Measurements from ENCODE around the gene RIPK4.
"Not testable (repeated sequence)": the region's sequence is repeated elsewhere in the genome, so short reads cannot be mapped to it uniquely, and the experiment has no call there.

RIPK4 gene

GRCh38 chr21:41733951-41734689 is 32.7 kb downstream of the RIPK4 start:
- DNase-seq, result no peak

DNA sequence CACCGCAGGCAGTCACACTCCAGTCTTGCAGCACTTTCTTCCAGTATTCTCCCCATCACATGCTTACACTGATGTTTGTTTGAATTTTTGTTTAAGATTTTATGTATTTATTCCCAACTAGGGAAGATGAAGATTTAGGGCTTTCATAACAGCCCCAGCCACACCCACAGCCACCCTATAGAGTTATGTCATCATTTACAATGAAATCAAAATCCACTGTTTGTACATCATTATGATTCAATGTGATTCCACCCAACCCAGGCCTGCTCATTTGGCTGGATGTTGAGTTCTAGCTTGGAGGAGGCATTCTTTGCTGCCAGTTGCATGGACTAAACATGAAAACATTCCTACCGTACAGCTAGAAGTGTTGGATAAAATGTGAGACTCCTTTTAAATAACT is 35.8 kb downstream of the RIPK4 start:
- no peak for DNase-seq

DNA sequence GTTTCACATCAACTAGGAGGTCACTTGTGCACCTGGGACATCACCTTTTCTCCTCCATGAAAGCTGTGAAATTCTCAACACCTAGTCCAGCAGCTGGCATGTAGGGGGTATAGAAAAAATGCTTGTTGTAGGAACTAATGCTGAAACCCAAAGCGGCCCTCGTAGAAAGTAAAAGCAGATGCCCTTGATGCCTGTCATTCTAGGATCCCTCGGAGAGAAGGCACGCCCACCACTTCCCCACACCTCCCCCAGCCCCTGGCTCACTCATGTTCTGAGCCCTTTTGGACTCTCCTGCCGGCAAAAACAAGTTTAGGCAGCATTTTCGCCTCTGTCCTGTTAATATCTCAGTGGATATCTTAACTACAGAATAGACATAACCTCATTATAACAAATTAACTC is 36.5 kb downstream of the RIPK4 start:
- DNase-seq, result no peak

DNA sequence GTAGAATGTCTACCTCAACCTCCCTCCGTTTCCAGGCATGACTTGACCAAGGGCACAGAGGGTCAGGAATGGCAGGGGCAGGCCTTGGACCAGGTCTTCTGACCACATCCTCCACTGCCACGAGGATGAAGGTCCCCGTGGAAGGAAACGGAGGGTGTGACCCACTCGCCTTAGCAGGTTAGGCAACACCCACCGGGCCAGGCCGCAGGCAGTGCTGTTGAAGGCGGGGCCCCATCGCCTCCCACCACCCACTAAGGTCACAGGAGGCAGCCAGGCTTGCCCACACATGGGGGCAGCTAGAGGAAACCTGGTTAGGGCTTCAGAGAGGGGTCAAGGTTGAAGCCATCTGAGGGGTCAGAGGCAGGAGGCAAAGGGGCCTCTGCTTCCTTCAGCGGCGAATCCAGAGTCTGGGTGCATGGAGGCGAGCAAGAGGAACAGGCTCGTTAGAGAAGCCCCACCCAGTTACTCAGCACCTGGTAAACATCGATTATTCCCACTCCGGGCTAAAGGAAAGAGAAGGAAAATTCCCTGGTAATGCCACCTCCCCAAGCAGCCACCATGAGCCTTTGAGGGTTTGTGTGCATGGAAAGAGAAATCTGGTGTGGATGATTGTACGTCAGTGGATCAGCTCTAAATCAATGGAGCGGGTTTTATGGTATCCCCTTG is 37.0 kb downstream of the RIPK4 start:
- DNase-seq, result no peak

DNA sequence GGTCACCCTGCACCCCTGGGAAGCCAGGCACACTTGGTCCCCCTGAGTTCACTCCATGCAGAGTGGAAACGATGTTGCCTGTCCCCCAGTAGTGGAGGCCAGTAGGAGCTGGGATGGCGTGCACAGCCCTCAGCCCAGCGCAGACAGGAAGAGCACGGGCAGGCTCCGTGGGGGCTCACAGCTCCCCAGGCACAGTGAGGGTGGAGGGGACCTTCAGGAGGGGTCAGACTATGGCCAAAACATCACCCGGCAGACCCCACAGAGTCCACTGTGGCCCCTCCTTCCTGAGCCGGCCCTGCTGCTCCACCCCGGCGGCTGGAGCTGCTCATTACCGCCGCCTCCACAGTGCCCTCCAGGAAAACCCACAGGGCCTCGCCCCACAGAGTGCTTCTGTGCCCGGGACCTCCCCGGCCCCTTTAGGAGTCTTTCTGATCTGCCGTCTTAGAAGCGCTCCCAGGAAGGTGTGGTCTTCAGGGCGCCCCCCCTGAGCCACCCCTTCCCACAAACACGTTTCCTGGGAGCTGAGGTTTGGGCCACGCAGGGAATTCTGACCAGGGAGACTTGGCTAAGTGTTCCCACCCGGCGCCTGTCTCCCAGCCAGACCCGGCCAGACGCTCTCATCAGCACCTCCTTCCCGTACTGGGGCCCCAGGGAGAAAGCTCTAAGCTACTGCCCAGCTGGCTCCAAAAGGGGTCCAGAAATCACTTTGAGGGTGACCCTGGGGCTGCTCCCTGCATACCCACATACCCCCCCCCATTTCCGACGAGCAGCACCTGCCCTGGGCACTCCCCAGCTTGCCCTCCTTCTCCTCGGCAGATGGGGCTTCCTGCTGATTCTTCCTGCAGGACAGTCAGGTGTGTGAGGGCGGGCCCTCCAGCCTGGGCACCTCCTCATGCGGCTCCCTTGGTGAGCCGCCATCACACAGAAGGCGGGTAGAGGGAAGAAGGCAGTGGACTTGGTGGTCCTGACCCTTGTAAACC is 38.8 kb downstream of the RIPK4 start:
- no peak for DNase-seq

DNA sequence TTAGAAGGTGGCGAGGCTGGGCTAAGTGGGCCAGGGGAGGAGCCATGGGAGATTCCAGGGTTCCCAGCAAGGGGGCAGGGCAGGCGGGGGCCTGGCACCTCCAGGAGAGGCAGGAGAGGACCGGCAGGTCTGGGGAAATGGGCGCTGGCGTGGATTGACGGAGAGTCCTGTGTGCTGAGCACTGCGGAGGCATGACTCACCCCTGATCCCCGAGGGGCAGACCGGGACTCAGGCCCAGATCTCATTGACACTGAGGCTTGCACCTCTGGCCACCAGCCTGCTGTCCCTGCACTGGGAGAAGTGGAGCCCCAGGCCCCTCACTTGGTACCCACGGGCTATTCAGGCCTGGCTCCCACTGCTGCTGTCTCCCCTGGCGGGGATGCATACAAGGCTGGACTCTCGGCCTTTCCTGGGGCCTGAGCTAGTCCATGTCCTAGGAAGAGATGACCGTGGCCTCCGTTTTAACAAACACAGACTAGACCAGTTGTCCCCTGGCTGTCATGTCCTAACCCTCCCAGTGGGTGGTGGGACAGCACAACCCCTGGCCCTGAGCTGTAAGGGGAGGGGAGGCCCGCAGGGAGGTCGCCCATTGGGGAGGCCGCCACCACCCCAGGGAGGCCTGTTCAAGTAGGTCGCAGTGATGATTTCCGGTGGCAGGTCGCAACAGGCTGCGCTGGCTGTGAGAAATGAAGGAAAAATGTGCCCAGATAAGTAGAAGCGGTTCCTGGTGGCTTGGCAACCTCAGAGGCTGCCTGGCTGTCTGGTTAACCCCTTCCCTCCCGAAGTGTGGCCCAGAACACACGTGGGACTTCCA is 39.7 kb downstream of the RIPK4 start:
- no peak for DNase-seq

GRCh38 chr21:41726630-41726969 is 40.3 kb downstream of the RIPK4 start:
- no peak for DNase-seq

GRCh38 chr21:41726058-41726558 is 40.7 kb downstream of the RIPK4 start:
- DNase-seq, result no peak

- no peak for DNase-seq
Measured at GRCh38 chr21:41725421-41726031, 41.3 kb downstream of the RIPK4 start.

- DNase-seq, result not testable (repeated sequence)
Measured at GRCh38 chr21:41723835-41724234, 43.0 kb downstream of the RIPK4 start.

- no peak for DNase-seq
Measured at GRCh38 chr21:41722052-41723018, 44.5 kb downstream of the RIPK4 start.

DNA sequence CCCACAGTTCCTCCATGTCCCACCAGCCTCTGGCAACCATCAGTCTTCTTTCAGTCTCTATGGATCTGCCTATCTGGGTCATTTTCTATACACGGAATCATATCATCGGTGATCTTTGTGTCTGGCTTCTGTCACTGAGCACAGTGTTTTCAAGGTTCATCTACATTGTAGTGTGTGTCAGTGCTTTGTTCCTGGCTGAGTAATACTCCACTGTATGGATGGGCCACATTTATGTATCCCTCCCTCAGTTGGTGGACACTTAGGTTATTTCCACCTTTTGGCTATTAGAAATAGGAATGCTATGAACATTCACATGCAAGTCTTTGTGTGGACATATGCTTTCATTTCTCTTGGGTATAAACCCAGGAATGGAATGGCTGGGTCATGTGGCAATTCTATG is 46.6 kb downstream of the RIPK4 start:
- no peak for DNase-seq

GRCh38 chr21:41719691-41720090 is 47.2 kb downstream of the RIPK4 start:
- no peak for DNase-seq

DNA sequence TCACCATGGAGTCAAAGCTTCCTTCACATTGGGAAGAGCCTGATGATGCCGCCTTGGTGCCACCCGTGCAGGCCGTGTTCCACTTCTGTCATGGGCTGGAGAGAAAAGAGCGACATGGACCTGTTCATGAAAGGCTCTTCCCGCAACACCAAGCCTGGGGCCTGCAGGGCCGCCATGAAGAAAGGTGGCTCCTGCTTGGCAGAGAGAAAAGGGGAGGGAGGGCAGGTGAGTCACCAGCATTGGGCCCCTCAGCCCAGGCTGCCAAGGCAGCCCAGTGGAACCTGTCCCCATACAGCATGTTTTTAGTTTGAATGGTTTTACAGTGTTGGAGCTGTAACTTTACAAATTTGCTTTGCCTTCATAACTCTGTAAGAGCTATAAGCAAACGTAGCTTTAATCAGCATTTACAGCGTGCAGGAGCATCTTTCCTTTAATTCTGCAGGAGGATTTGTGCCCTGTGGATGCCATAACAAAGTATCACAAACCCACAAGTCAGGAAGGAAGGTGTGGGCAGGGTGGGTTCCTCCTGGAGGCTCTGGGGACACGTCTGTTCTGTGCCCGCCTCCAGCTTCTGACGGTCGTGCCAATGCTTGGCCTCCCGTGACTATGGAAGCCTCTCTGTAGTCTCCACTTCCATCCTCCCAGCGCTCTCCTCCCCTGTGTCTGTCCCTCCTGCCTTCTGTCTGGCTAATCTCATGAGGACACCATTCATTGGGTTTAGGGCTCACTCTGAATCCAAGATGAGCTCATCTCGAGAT is 49.1 kb downstream of the RIPK4 start:
- DNase-seq, result no peak

- DNase-seq, result no peak
Measured at GRCh38 chr21:41716751-41717150, 50.1 kb downstream of the RIPK4 start.

GRCh38 chr21:41715649-41716281 is 51.1 kb downstream of the RIPK4 start:
- no peak for DNase-seq

- not testable (repeated sequence) for DNase-seq
Measured at GRCh38 chr21:41714299-41714865, 52.5 kb downstream of the RIPK4 start.

GRCh38 chr21:41713495-41714281 is 53.2 kb downstream of the RIPK4 start:
- no peak for DNase-seq

Data from NCI-H1105 treated with DMSO at 0.1 percent for 48 hours (cell line).